CD4-positive, CD25-positive, alpha-beta regulatory T cell (primary cell): ENCODE data around the gene DIPK1B. TPM values are rescaled to one million over a fixed set of nuclear protein-coding genes. Genes with fewer than 3 reads are reported as not detected.
A peak's percentile ranks its signal among the peaks of the same experiment; 100 is the strongest.

Source experiments
- ATAC-seq, 2 donors: fragments of 150-1000 bp; cut with Tn5 transposase; one replicate each; pipeline ENCODE4 v1.10.0; 2021; ENCODE audit warnings: low read depth in 2 of 2, moderate number of reproducible peaks in 2 of 2, moderate library complexity in 1 of 2
- DNase-seq, 3 donors: peaks; one replicate each; pipeline versions ENCODE4 v3.0.0 to v3.0.0-alpha.2; 2012 to 2022; ENCODE audit warnings: mixed read lengths in 1 of 3
- H3K27ac ChIP-seq: one replicate; pipeline ENCODE4 v1.7.0; 2013; ENCODE audit warnings: mild to moderate bottlenecking, low read length; ENCODE audit not compliant: insufficient read depth, poor library complexity, severe bottlenecking
- H3K27me3 ChIP-seq: one replicate; pipeline ENCODE4 v1.7.0; 2013; ENCODE audit warnings: low read length; ENCODE audit not compliant: control insufficient read depth, insufficient read depth
- H3K36me3 ChIP-seq: one replicate; pipeline ENCODE4 v1.7.0; 2013; ENCODE audit warnings: mild to moderate bottlenecking, low read length, moderate library complexity; ENCODE audit not compliant: control insufficient read depth, insufficient read depth
- H3K4me1 ChIP-seq: 2 replicates; pipeline ENCODE4 v1.7.0; 2013; ENCODE audit warnings: mild to moderate bottlenecking, low read length; ENCODE audit not compliant: insufficient read depth, control insufficient read depth, poor library complexity, severe bottlenecking
- H3K4me3 ChIP-seq: one replicate; pipeline ENCODE4 v1.7.0; 2013; ENCODE audit warnings: low read depth, mild to moderate bottlenecking, low read length, moderate library complexity
- H3K9me3 ChIP-seq, 2 experiments: 1 replicate in 1 of 2; 2 replicates in 1 of 2; pipeline ENCODE4 v1.7.0; 2013; ENCODE audit warnings: low read length in 2 of 2, mild to moderate bottlenecking in 1 of 2, moderate library complexity in 1 of 2; ENCODE audit not compliant: control insufficient read depth in 2 of 2
- H3K27ac Mint-ChIP-seq, 3 donors: one replicate each; pipeline ENCODE4 v1.8.0; 2020 to 2022; ENCODE audit warnings: mild to moderate bottlenecking in 3 of 3, mixed read lengths in 3 of 3, moderate library complexity in 2 of 3
- H3K27me3 Mint-ChIP-seq: one replicate; pipeline ENCODE4 v1.8.0; 2022; ENCODE audit warnings: mild to moderate bottlenecking, mixed read lengths
- H3K36me3 Mint-ChIP-seq: one replicate; pipeline ENCODE4 v1.8.0; 2020; ENCODE audit warnings: mixed read lengths
- H3K4me1 Mint-ChIP-seq, 4 donors: one replicate each; pipeline ENCODE4 v1.8.0; 2020 to 2022; ENCODE audit warnings: mixed read lengths in 4 of 4, mild to moderate bottlenecking in 1 of 4
- H3K4me3 Mint-ChIP-seq, 4 donors: one replicate each; pipeline ENCODE4 v1.8.0; 2020 to 2022; ENCODE audit warnings: mild to moderate bottlenecking in 4 of 4, mixed read lengths in 4 of 4, moderate library complexity in 3 of 4
- H3K9me3 Mint-ChIP-seq, 7 donors: one replicate each; pipeline ENCODE4 v1.8.0; 2020 to 2022; ENCODE audit warnings: mixed read lengths in 7 of 7, mild to moderate bottlenecking in 3 of 7, moderate library complexity in 2 of 7
- polyA plus RNA-seq, 4 donors: library from polyadenylated mRNA; unstranded; fragments of 300-500 nt; fragmentation: Illumina TruSeq; gene quantifications; one replicate each; pipeline ENCODE4 v1.2.3, GENCODE V29; 2021
- total RNA-seq: library from RNA; stranded (reverse); gene quantifications from one replicate; pipeline ENCODE4 v1.2.3, GENCODE V29; 2022

The DIPK1B gene
- total and polyA plus RNA-seq, 5 donors from 2014 or later, result 0.16 to 1.3 TPM; not detected in 3

DNA sequence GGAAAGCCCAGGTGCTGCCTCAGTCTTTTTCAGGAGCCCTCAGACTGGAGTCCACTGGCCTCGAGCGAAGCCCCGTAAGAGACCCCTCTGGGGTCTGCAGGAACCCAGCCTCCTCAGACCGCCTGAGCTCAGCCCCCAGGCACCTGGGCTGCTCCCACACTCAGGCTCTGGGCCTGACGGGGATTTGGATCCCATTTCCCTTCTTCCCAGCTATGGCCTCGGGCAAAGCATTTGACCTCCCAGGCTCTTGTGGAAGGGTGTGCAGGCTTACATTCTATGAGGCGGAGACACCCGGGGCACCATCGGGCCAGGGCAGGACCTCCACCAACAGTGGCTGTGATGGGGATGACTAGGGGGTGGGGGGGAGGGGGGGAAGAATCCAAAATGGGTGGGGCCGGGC, 29.7 kb upstream of the DIPK1B start:
- Histone ChIP-seq H3K27ac (no peak overlapping the region), H3K4me1 (peaks cover 15% of the 10 kb centered on the region), H3K4me3 (no peak overlapping the region), H3K27me3 (no peaks in the 10 kb centered on the region), H3K9me3 (no peaks in the 10 kb centered on the region), H3K36me3 (no peaks in the 10 kb centered on the region)
- H3K36me3 Mint-ChIP-seq, result no peaks in the 10 kb centered on the region
- no peak for DNase-seq
- H3K9me3 Mint-ChIP-seq, result no peaks in the 10 kb centered on the region
- H3K4me3 Mint-ChIP-seq, result no peak overlapping the region
- ATAC-seq, result no peak
- no peaks in the 10 kb centered on the region for H3K27me3 Mint-ChIP-seq
- H3K4me1 Mint-ChIP-seq, result peaks cover 0 to 11% (median 0%) of the 10 kb centered on the region in 4 donors
- no peak overlapping the region for H3K27ac Mint-ChIP-seq

DNA sequence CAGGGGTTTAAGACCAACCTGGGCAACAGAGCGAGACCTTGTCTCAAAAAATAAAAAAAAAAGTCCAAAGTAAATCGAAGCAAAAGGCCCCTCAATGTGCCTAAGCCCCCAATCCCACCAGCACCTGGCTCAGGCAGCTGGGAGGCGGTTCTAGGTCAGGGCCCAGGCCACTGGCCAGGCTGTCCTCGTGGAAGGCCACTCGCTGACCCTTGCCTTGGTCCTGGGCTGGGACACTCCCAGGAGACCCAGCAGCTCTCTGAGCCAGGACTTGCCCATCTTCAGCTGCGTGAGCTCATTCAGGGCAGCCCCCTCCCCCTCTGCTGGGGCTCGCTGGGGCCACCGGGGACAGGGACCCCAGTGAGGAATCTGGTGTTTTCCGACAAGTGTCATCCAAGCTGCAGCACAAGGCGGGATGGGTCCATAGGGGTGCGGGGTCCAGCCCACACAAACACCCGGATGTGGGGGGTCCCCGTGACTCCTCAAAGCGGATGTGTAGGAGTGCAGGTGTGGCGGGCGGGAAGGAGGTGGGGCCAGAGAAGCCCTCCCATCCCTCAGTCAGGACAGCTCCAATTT, 29.1 kb upstream of the DIPK1B start:
- H3K27me3 ChIP-seq, result no peaks in the 10 kb centered on the region
- Mint-ChIP-seq H3K4me1 (peaks cover 0 to 11% (median 0%) of the 10 kb centered on the region in 4 donors), H3K4me3 (no peak overlapping the region), H3K9me3 (no peaks in the 10 kb centered on the region), H3K27me3 (no peaks in the 10 kb centered on the region), H3K36me3 (no peaks in the 10 kb centered on the region), H3K27ac (no peak overlapping the region)
- H3K36me3 ChIP-seq, result no peaks in the 10 kb centered on the region
- peaks cover 15% of the 10 kb centered on the region for H3K4me1 ChIP-seq
- ATAC-seq, result no peak
- H3K9me3 ChIP-seq, result no peaks in the 10 kb centered on the region
- H3K27ac ChIP-seq, result no peak overlapping the region
- H3K4me3 ChIP-seq, result no peak overlapping the region
- no peak for DNase-seq

DNA sequence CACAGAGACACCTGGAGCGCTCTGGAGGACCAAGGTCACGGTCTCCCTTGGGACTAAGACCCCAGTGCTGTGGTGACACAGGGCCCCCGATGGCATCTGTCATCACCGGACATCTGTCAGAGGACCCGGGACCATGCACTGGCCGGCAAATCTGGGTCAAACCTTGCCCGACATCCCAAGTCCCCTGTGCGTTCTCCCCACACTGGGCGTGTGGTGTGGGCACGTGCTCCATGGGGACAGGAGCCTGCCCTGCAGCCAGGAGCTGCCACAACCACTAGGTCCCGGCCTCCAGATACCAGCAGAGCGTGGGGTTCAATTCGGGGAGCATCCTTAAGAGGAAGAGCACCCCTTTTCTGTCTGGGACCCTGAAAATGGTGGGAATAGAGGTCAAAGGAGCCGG, 28.6 kb upstream of the DIPK1B start:
- H3K36me3 ChIP-seq, result no peaks in the 10 kb centered on the region
- DNase-seq, result no peak
- peaks cover 15% of the 10 kb centered on the region for H3K4me1 ChIP-seq
- H3K4me3 Mint-ChIP-seq, result peak overlapping the region in 1 of 4 donors; percentile 32
- H3K27me3 Mint-ChIP-seq, result no peaks in the 10 kb centered on the region
- no peak for ATAC-seq
- H3K27ac ChIP-seq, result no peak overlapping the region
- H3K9me3 ChIP-seq, result no peaks in the 10 kb centered on the region
- no peaks in the 10 kb centered on the region for H3K36me3 Mint-ChIP-seq
- no peak overlapping the region for H3K4me3 ChIP-seq
- no peak overlapping the region for H3K27ac Mint-ChIP-seq
- H3K9me3 Mint-ChIP-seq, result no peaks in the 10 kb centered on the region
- H3K27me3 ChIP-seq, result no peaks in the 10 kb centered on the region
- H3K4me1 Mint-ChIP-seq, result peaks cover 0 to 11% (median 0%) of the 10 kb centered on the region in 4 donors

DNA sequence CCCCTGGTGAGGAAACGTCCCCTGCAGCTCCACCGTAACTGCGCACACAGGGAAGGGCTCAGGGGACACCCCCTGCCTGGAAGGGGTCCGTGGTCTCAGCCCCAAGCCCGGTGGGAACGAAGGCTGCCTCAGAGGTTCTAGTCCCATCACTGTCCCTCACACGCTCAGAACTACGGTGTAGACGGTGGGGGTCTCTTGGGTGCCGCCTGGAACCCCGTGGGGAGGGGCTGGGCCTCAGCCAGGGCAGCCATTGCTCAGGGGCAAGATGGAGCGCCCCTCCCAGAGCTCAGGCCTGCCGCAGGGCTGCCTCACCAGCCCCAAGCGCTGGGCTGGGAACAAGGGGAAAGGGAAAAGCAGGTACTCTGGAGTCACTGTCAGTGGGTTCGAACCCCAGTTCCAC, 28.0 kb upstream of the DIPK1B start:
- Histone ChIP-seq H3K36me3 (no peaks in the 10 kb centered on the region), H3K4me3 (no peak overlapping the region), H3K4me1 (peaks cover 15% of the 10 kb centered on the region), H3K27ac (no peak overlapping the region), H3K27me3 (no peaks in the 10 kb centered on the region), H3K9me3 (no peaks in the 10 kb centered on the region)
- Mint-ChIP-seq H3K36me3 (no peaks in the 10 kb centered on the region), H3K4me1 (peaks cover 0 to 9% (median 0%) of the 10 kb centered on the region in 4 donors), H3K9me3 (peaks cover 0 to 2% (median 0%) of the 10 kb centered on the region in 7 donors), H3K4me3 (no peak overlapping the region), H3K27ac (no peak overlapping the region), H3K27me3 (no peaks in the 10 kb centered on the region)
- ATAC-seq, result no peak
- no peak for DNase-seq

DNA sequence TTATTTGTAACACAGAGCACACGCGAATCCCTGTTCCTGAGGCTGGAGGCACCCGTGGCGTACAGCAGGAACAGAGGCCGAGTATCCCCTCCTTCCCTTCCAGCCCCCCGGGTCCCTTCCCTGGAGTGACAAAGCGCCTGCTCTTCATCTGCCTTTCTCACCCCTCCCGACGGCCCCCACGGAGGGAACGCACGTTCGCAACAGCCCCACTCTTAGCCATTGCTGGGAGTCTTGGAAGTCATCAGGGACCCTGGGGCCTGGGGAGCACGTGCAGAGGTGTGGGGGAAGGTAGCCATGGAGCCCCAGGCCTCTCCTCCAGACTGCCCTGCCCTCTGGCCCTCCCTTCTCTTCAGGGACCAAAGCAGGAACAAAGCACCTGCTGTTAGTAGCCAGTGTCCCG, 27.6 kb upstream of the DIPK1B start:
- Histone ChIP-seq H3K27me3 (no peaks in the 10 kb centered on the region), H3K4me1 (peaks cover 15% of the 10 kb centered on the region), H3K4me3 (no peak overlapping the region), H3K36me3 (no peaks in the 10 kb centered on the region), H3K9me3 (no peaks in the 10 kb centered on the region), H3K27ac (no peak overlapping the region)
- ATAC-seq, result no peak
- Mint-ChIP-seq H3K36me3 (no peaks in the 10 kb centered on the region), H3K27me3 (no peaks in the 10 kb centered on the region), H3K9me3 (peaks cover 0 to 2% (median 0%) of the 10 kb centered on the region in 7 donors), H3K4me1 (peaks cover 0 to 8% (median 0%) of the 10 kb centered on the region in 4 donors), H3K27ac (no peak overlapping the region), H3K4me3 (no peak overlapping the region)
- DNase-seq, result no peak

DNA sequence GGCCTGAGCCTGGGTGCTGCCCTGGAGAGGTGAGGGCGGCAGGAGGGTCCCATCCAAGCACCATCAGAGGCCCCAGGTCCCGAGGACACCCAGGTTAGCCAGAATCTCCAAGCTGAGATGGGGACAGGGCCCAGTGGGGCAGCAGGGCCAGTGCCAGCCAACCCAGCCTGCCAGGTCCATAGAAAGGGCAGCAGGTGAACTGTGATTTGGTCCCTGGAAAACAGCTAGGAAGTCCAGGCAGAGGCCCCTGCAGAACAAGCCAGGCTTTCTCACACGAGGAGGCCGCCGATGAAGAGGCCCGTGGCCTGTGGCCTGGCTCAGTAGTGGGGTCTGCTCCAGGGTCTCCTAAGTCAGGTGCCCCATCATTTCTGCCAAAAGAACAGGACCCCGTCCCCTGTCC, 27.2 kb upstream of the DIPK1B start:
- H3K4me3 Mint-ChIP-seq, result peak overlapping the region in 3 of 4 donors; percentile 21 to 82 (median 82)
- no peaks in the 10 kb centered on the region for H3K27me3 ChIP-seq
- no peak overlapping the region for H3K27ac ChIP-seq

DNA sequence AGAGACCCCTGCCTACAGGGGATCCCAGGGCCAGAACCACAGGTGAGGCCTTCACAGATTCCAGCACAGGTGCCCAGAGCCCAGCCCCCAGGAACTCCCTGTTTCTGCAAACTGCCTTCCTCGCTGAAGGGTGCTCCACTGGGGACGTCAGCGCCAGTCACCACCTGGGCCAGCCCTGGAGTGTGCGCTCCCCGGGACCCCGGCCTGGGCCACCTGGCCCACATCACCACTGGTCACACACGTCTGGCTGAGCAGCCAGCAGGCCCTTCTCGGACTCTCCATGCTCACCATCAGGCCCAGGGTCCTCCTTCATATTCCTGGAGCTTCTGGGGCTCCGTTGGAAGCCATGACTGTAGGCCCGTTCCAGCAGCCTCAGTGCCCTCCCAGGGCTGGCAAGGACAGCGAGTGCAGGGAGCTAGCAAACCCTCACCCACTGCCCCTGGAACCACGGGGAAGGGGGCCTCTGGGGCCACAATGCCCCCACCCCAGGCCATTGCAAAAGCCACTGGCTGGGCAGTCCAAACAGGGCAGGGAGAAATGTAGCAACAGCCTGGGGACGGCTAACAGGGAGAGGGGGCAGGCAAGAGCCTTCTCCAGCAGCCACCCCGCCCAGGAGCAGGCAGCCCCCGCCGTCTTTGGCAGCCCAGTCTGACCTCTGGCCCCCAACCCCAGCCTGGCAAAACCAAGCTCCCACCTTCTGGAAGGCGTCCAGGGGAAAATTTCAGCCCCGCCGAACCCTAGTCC, 26.4 kb upstream of the DIPK1B start:
- H3K9me3 Mint-ChIP-seq, result peaks cover 0 to 2% (median 0%) of the 10 kb centered on the region in 7 donors
- no peaks in the 10 kb centered on the region for H3K36me3 Mint-ChIP-seq
- H3K27ac Mint-ChIP-seq, result no peak overlapping the region
- Histone ChIP-seq H3K27ac (no peak overlapping the region), H3K4me1 (peaks cover 15% of the 10 kb centered on the region), H3K9me3 (no peaks in the 10 kb centered on the region), H3K27me3 (no peaks in the 10 kb centered on the region), H3K36me3 (no peaks in the 10 kb centered on the region), H3K4me3 (no peak overlapping the region)
- no peaks in the 10 kb centered on the region for H3K27me3 Mint-ChIP-seq
- DNase-seq (no peak), ATAC-seq (no peak)
- peaks cover 0 to 6% (median 0%) of the 10 kb centered on the region in 4 donors for H3K4me1 Mint-ChIP-seq
- H3K4me3 Mint-ChIP-seq, result peak overlapping the region; percentile 68 to 82 (median 74)

More for the DNA sequence above, 27.2 kb upstream of the DIPK1B start:
- no peak overlapping the region for H3K27ac Mint-ChIP-seq
- Histone ChIP-seq H3K36me3 (no peaks in the 10 kb centered on the region), H3K4me3 (no peak overlapping the region), H3K4me1 (peaks cover 15% of the 10 kb centered on the region), H3K9me3 (no peaks in the 10 kb centered on the region)
- DNase-seq (no peak), ATAC-seq (no peak)
- peaks cover 0 to 2% (median 0%) of the 10 kb centered on the region in 7 donors for H3K9me3 Mint-ChIP-seq
- H3K36me3 Mint-ChIP-seq, result no peaks in the 10 kb centered on the region
- H3K4me1 Mint-ChIP-seq, result peaks cover 0 to 6% (median 0%) of the 10 kb centered on the region in 4 donors
- no peaks in the 10 kb centered on the region for H3K27me3 Mint-ChIP-seq

DNA sequence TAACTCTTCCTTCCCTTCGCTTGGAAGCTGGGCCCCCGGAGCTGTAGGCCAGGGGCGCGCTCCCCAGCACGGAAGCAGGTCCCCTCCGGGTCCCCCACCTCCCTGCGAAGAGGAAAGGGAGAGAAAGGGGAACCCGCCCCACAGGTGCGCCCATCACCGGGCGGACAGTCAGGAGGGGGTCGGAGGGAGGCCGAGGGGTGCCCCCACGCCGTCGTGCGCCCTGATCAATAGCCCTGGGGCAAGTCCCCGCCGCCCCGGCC, 25.9 kb upstream of the DIPK1B start:
- no peaks in the 10 kb centered on the region for H3K9me3 ChIP-seq
- Mint-ChIP-seq H3K4me3 (peak overlapping the region in 3 of 4 donors; percentile 73 to 82 (median 75)), H3K27me3 (no peaks in the 10 kb centered on the region), H3K36me3 (no peaks in the 10 kb centered on the region), H3K27ac (no peak overlapping the region), H3K4me1 (peaks cover 0 to 6% (median 0%) of the 10 kb centered on the region in 4 donors), H3K9me3 (peaks cover 0 to 2% (median 0%) of the 10 kb centered on the region in 7 donors)
- ATAC-seq (no peak), DNase-seq (no peak)
- no peaks in the 10 kb centered on the region for H3K27me3 ChIP-seq
- no peak overlapping the region for H3K4me3 ChIP-seq
- no peaks in the 10 kb centered on the region for H3K36me3 ChIP-seq
- peaks cover 15% of the 10 kb centered on the region for H3K4me1 ChIP-seq
- H3K27ac ChIP-seq, result peak overlapping the region; percentile 47
